ENCODE data around the gene RNF5.

Gene RNF5

GRCh38 chr6:32179766-32180405 lies 1.7 kb downstream of the RNF5 start:
- no peak for ATAC-seq
- TF ChIP-seq GLIS3 (CRISPR knock-in tag; IDR thresholded peaks at IDR 0.05) = no peak
- no peak for TF ChIP-seq CSRNP3 (CRISPR knock-in tag; IDR thresholded peaks at IDR 0.05)
- no peak for TF ChIP-seq OSR1 (CRISPR knock-in tag; IDR thresholded peaks at IDR 0.05)
- no peak for TF ChIP-seq PATZ1 (CRISPR knock-in tag; IDR thresholded peaks at IDR 0.05; ENCODE audit: borderline replicate concordance)
- TF ChIP-seq ARNTL (CRISPR knock-in tag; IDR thresholded peaks at IDR 0.05; ENCODE audit: borderline replicate concordance, low read depth) = no peak
- no peak for TF ChIP-seq BACH2 (CRISPR knock-in tag; IDR thresholded peaks at IDR 0.05; ENCODE audit: borderline replicate concordance)
- no peak for TF ChIP-seq SNAI2 (CRISPR knock-in tag; IDR thresholded peaks at IDR 0.05)

GRCh38 chr6:32181148-32181702 lies 3.0 kb downstream of the RNF5 start:
- TF ChIP-seq ZFP30 (CRISPR knock-in tag; IDR thresholded peaks at IDR 0.05) (no peak), SNAI2 (CRISPR knock-in tag; IDR thresholded peaks at IDR 0.05) (no peak), ISL1 (CRISPR knock-in tag; IDR thresholded peaks at IDR 0.05) (no peak), POU6F1 (CRISPR knock-in tag; IDR thresholded peaks at IDR 0.05; ENCODE audit: borderline replicate concordance, low read depth) (no peak), RARB (CRISPR knock-in tag; IDR thresholded peaks at IDR 0.05) (no peak), ZNF565 (CRISPR knock-in tag; conservative IDR thresholded peaks at IDR 0.05; ENCODE audit: low read depth) (no peak), TSHZ2 (CRISPR knock-in tag; IDR thresholded peaks at IDR 0.05) (no peak), ZFP3 (CRISPR knock-in tag; IDR thresholded peaks at IDR 0.05) (no peak), CSDC2 (CRISPR knock-in tag; IDR thresholded peaks at IDR 0.05) (no peak), ZNF8 (CRISPR knock-in tag; IDR thresholded peaks at IDR 0.05) (no peak), CREB5 (CRISPR knock-in tag; IDR thresholded peaks at IDR 0.05; ENCODE audit: low read depth) (no peak), PATZ1 (CRISPR knock-in tag; IDR thresholded peaks at IDR 0.05; ENCODE audit: borderline replicate concordance) (no peak), CSRNP3 (CRISPR knock-in tag; IDR thresholded peaks at IDR 0.05) (no peak)
- ATAC-seq = no peak

Measured in SK-N-SH treated with all-trans-retinoic acid at 6 μM for 48 hours (cell line).